Mesenchymal stem cell (in vitro differentiated cells and primary cell): ENCODE results near the gene GAB2.

ENCODE experiments used
- DNase-seq: peaks from one replicate; pipeline ENCODE4 v3.0.0-alpha.2; 2013
- H2AFZ ChIP-seq: one replicate; pipeline ENCODE4 v1.6.1; 2013; ENCODE audit warnings: low read depth, mild to moderate bottlenecking, control low read depth, inconsistent platforms, low read length, moderate library complexity
- H2AK5ac ChIP-seq: 2 replicates; pipeline ENCODE4 v1.6.1; 2013; ENCODE audit warnings: low read length, moderate library complexity, mild to moderate bottlenecking, inconsistent platforms; ENCODE audit not compliant: severe bottlenecking
- H2BK120ac ChIP-seq: one replicate; pipeline ENCODE4 v1.6.1; 2013; ENCODE audit warnings: low read depth, mild to moderate bottlenecking, inconsistent platforms, low read length, moderate library complexity
- H2BK12ac ChIP-seq, 2 experiments: one replicate each; pipeline ENCODE4 v1.6.1; 2013; ENCODE audit warnings: inconsistent platforms in 2 of 2, low read length in 2 of 2, mild to moderate bottlenecking in 2 of 2, moderate library complexity in 2 of 2, control low read depth in 1 of 2
- H2BK15ac ChIP-seq: one replicate; pipeline ENCODE4 v1.6.1; 2013; ENCODE audit warnings: mild to moderate bottlenecking, low read depth, inconsistent platforms; ENCODE audit not compliant: poor library complexity, severe bottlenecking
- H2BK5ac ChIP-seq: 2 replicates; pipeline ENCODE4 v1.6.1; 2013; ENCODE audit warnings: low read depth, mild to moderate bottlenecking, low read length, control low read depth, inconsistent platforms; ENCODE audit not compliant: poor library complexity, severe bottlenecking
- H3K14ac ChIP-seq, 2 experiments: one replicate each; pipeline ENCODE4 v1.6.1; 2013; ENCODE audit warnings: inconsistent platforms in 2 of 2, low read length in 2 of 2, control low read depth in 1 of 2, mild to moderate bottlenecking in 1 of 2, moderate library complexity in 1 of 2
- H3K18ac ChIP-seq, 2 experiments: one replicate each; pipeline ENCODE4 v1.6.1; 2013; ENCODE audit warnings: inconsistent platforms in 2 of 2, low read length in 2 of 2, control low read depth in 1 of 2, low read depth in 1 of 2, mild to moderate bottlenecking in 1 of 2
- H3K23ac ChIP-seq, 2 experiments: one replicate each; pipeline ENCODE4 v1.6.1; 2013; ENCODE audit warnings: inconsistent platforms in 2 of 2, low read length in 2 of 2, mild to moderate bottlenecking in 2 of 2, moderate library complexity in 2 of 2, control low read depth in 1 of 2
- H3K27ac ChIP-seq: 2 replicates; pipeline ENCODE4 v1.5.1; 2013; ENCODE audit warnings: mild to moderate bottlenecking, moderate library complexity, low read length, control low read depth, inconsistent platforms; ENCODE audit not compliant: poor library complexity, severe bottlenecking
- H3K27me3 ChIP-seq, 2 experiments: 2 replicates each; pipeline versions ENCODE4 v1.6.1 to v1.7.0; 2013; ENCODE audit warnings: low read length in 2 of 2, mild to moderate bottlenecking in 2 of 2, moderate library complexity in 2 of 2, control low read depth in 1 of 2, inconsistent platforms in 1 of 2; ENCODE audit not compliant: control insufficient read depth in 1 of 2, insufficient read depth in 1 of 2
- H3K36me3 ChIP-seq, 2 experiments: 2 replicates each; pipeline versions ENCODE4 v1.6.1 to v1.7.0; 2013; ENCODE audit warnings: low read length in 2 of 2, control low read depth in 1 of 2, inconsistent platforms in 1 of 2, low read depth in 1 of 2, mild to moderate bottlenecking in 1 of 2; ENCODE audit not compliant: insufficient read depth in 2 of 2, control insufficient read depth in 1 of 2
- H3K4ac ChIP-seq, 2 experiments: one replicate each; pipeline ENCODE4 v1.6.1; 2013; ENCODE audit warnings: inconsistent platforms in 2 of 2, low read length in 2 of 2, mild to moderate bottlenecking in 2 of 2, moderate library complexity in 2 of 2, control low read depth in 1 of 2, low read depth in 1 of 2
- H3K4me1 ChIP-seq: 2 replicates; pipeline ENCODE4 v1.6.1; 2013; ENCODE audit warnings: low read depth, low read length, control low read depth; ENCODE audit not compliant: control insufficient read depth, insufficient read depth
- H3K4me2 ChIP-seq: 2 replicates; pipeline ENCODE4 v1.6.1; 2013; ENCODE audit warnings: low read length, mild to moderate bottlenecking, inconsistent platforms; ENCODE audit not compliant: poor library complexity, severe bottlenecking
- H3K4me3 ChIP-seq, 2 experiments: 2 replicates each; pipeline versions ENCODE4 v1.5.1 to v1.7.0; 2013; ENCODE audit warnings: low read length in 2 of 2, mild to moderate bottlenecking in 2 of 2, control low read depth in 1 of 2, low read depth in 1 of 2; ENCODE audit not compliant: insufficient read depth in 1 of 2
- H3K79me1 ChIP-seq: replicated peaks from 2 replicates; pipeline ENCODE4 v1.6.1; 2013; ENCODE audit warnings: mild to moderate bottlenecking, control low read depth, low read length, inconsistent platforms; ENCODE audit not compliant: poor library complexity, severe bottlenecking
- H3K9ac ChIP-seq: 2 replicates; pipeline ENCODE4 v1.7.0; 2013; ENCODE audit warnings: mild to moderate bottlenecking, low read length, moderate library complexity
- H3K9me3 ChIP-seq: 2 replicates; pipeline ENCODE4 v1.7.0; 2013; ENCODE audit warnings: mild to moderate bottlenecking, low read length; ENCODE audit not compliant: control insufficient read depth
- H4K8ac ChIP-seq: one replicate; pipeline ENCODE4 v1.6.1; 2013; ENCODE audit warnings: inconsistent platforms, mild to moderate bottlenecking, low read length, moderate library complexity
- H4K91ac ChIP-seq: one replicate; pipeline ENCODE4 v1.6.1; 2013; ENCODE audit warnings: mild to moderate bottlenecking, low read length, inconsistent platforms
- WGBS: methylation state at CpG from one replicate; pipeline ENCODE4 v1.1.7; 2013; ENCODE audit warnings: mixed read lengths; 5-methylcytosine and 5-hydroxymethylcytosine counted together

The GAB2 gene

GRCh38 chr11:78341841-78342240, 75.8 kb downstream of the GAB2 start:
- no peak overlapping the region for H2BK15ac ChIP-seq
- H3K23ac ChIP-seq = no peak overlapping the region
- no peaks in the 10 kb centered on the region for H3K4me1 ChIP-seq
- no peak overlapping the region for H4K8ac ChIP-seq
- 94% methylated on average over 2 of the region's 2 CpGs for WGBS
- H2BK12ac ChIP-seq = no peak overlapping the region
- H3K9ac ChIP-seq = no peak overlapping the region
- no peak overlapping the region for H3K4me3 ChIP-seq
- no peak overlapping the region for H3K27ac ChIP-seq
- H3K14ac ChIP-seq = no peak overlapping the region
- no peaks in the 10 kb centered on the region for H3K27me3 ChIP-seq
- no peak overlapping the region for H2BK120ac ChIP-seq
- H3K4me2 ChIP-seq = no peak overlapping the region
- peaks cover 22% of the 10 kb centered on the region for H3K79me1 ChIP-seq
- H2AFZ ChIP-seq = no peak overlapping the region
- H3K18ac ChIP-seq = no peak overlapping the region
- no peak overlapping the region for H4K91ac ChIP-seq
- H3K9me3 ChIP-seq = no peaks in the 10 kb centered on the region
- no peaks in the 10 kb centered on the region for H3K36me3 ChIP-seq
- H2BK5ac ChIP-seq = no peak overlapping the region
- no peak overlapping the region for H2AK5ac ChIP-seq
- no peak for DNase-seq
- H3K4ac ChIP-seq = no peak overlapping the region

GRCh38 chr11:78340530-78340929, 77.1 kb downstream of the GAB2 start:
- no peaks in the 10 kb centered on the region for H3K36me3 ChIP-seq
- H2BK120ac ChIP-seq = no peak overlapping the region
- H3K4ac ChIP-seq = no peak overlapping the region
- H2AFZ ChIP-seq = no peak overlapping the region
- no peak overlapping the region for H3K4me2 ChIP-seq
- H3K4me1 ChIP-seq = no peaks in the 10 kb centered on the region
- H3K9me3 ChIP-seq = no peaks in the 10 kb centered on the region
- no peaks in the 10 kb centered on the region for H3K27me3 ChIP-seq
- 95% methylated on average over 2 of the region's 2 CpGs for WGBS
- H3K4me3 ChIP-seq = no peak overlapping the region
- no peak overlapping the region for H4K8ac ChIP-seq
- H3K27ac ChIP-seq = no peak overlapping the region
- no peak overlapping the region for H2BK12ac ChIP-seq
- DNase-seq = no peak
- no peak overlapping the region for H3K14ac ChIP-seq
- no peak overlapping the region for H2AK5ac ChIP-seq
- no peak overlapping the region for H4K91ac ChIP-seq
- H3K79me1 ChIP-seq = peaks cover 20% of the 10 kb centered on the region
- no peak overlapping the region for H3K23ac ChIP-seq
- no peak overlapping the region for H3K9ac ChIP-seq
- H2BK15ac ChIP-seq = no peak overlapping the region
- H2BK5ac ChIP-seq = no peak overlapping the region
- H3K18ac ChIP-seq = no peak overlapping the region

GRCh38 chr11:78339945-78340344, 77.7 kb downstream of the GAB2 start:
- no peaks in the 10 kb centered on the region for H3K4me1 ChIP-seq
- H3K14ac ChIP-seq = no peak overlapping the region
- no peak overlapping the region for H3K23ac ChIP-seq
- H3K9me3 ChIP-seq = peaks cover 3% of the 10 kb centered on the region
- no peak overlapping the region for H2BK5ac ChIP-seq
- no peak overlapping the region for H2BK15ac ChIP-seq
- H3K4ac ChIP-seq = no peak overlapping the region
- H3K9ac ChIP-seq = no peak overlapping the region
- 91% methylated on average over 3 of the region's 3 CpGs for WGBS
- no peak overlapping the region for H4K91ac ChIP-seq
- H2AK5ac ChIP-seq = no peak overlapping the region
- no peak overlapping the region for H3K4me3 ChIP-seq
- H2BK120ac ChIP-seq = no peak overlapping the region
- no peak overlapping the region for H3K4me2 ChIP-seq
- H2AFZ ChIP-seq = no peak overlapping the region
- no peak overlapping the region for H3K27ac ChIP-seq
- no peaks in the 10 kb centered on the region for H3K27me3 ChIP-seq
- H3K79me1 ChIP-seq = peaks cover 16% of the 10 kb centered on the region
- no peak overlapping the region for H3K18ac ChIP-seq
- DNase-seq = no peak
- H2BK12ac ChIP-seq = no peak overlapping the region
- no peak overlapping the region for H4K8ac ChIP-seq
- no peaks in the 10 kb centered on the region for H3K36me3 ChIP-seq

- Histone ChIP-seq H3K9me3 (peaks cover 3% of the 10 kb centered on the region), H2BK15ac (no peak overlapping the region), H2BK5ac (no peak overlapping the region), H3K18ac (no peak overlapping the region), H3K4ac (no peak overlapping the region), H3K4me2 (no peak overlapping the region), H4K8ac (no peak overlapping the region), H2AFZ (no peak overlapping the region), H3K27me3 (no peaks in the 10 kb centered on the region), H3K4me1 (no peaks in the 10 kb centered on the region), H3K9ac (no peak overlapping the region), H3K27ac (no peak overlapping the region), H3K36me3 (no peaks in the 10 kb centered on the region), H3K79me1 (peaks cover 17% of the 10 kb centered on the region), H2BK120ac (no peak overlapping the region), H3K4me3 (no peak overlapping the region), H4K91ac (no peak overlapping the region), H3K23ac (no peak overlapping the region), H2BK12ac (no peak overlapping the region), H2AK5ac (no peak overlapping the region), H3K14ac (no peak overlapping the region)
- WGBS = 98% methylated on average over 1 of the region's 1 CpG
- DNase-seq = no peak
Observed at GRCh38 chr11:78339483-78339882, 78.1 kb downstream of the GAB2 start.
